Measurements from ENCODE around the gene VGLL4.

Gene VGLL4

GRCh38 chr3:11546657-11547302 lies 96.9 kb downstream of the VGLL4 start:
- DNase-seq, result no peak

GRCh38 chr3:11545186-11545851 lies 98.4 kb downstream of the VGLL4 start:
- no peak for DNase-seq

- DNase-seq, result no peak
Observed at GRCh38 chr3:11544412-11545181, 99.1 kb downstream of the VGLL4 start.

GRCh38 chr3:11543948-11544387 lies 99.7 kb downstream of the VGLL4 start:
- no peak for DNase-seq

- no peak for DNase-seq
Observed at GRCh38 chr3:11543141-11543947, 100.4 kb downstream of the VGLL4 start.

- DNase-seq, result no peak
Observed at GRCh38 chr3:11542551-11542950, 101.2 kb downstream of the VGLL4 start.

- no peak for DNase-seq
Observed at GRCh38 chr3:11541321-11542303, 102.1 kb downstream of the VGLL4 start.

- no peak for DNase-seq
Observed at GRCh38 chr3:11539677-11540076, 104.0 kb downstream of the VGLL4 start.

- DNase-seq, result no peak
Observed at GRCh38 chr3:11539218-11539617, 104.5 kb downstream of the VGLL4 start.

- DNase-seq, result no peak
Observed at GRCh38 chr3:11538581-11538980, 105.1 kb downstream of the VGLL4 start.

GRCh38 chr3:11536936-11537612 lies 106.6 kb downstream of the VGLL4 start:
- DNase-seq, result no peak

- no peak for DNase-seq
Observed at GRCh38 chr3:11536132-11536935, 107.4 kb downstream of the VGLL4 start.

- no peak for DNase-seq
Observed at GRCh38 chr3:11535243-11535960, 108.3 kb downstream of the VGLL4 start.

- no peak for DNase-seq
Observed at GRCh38 chr3:11534793-11535101, 109.0 kb downstream of the VGLL4 start.

GRCh38 chr3:11534011-11534792 lies 109.5 kb downstream of the VGLL4 start:
- no peak for DNase-seq

GRCh38 chr3:11532931-11533391 lies 110.8 kb downstream of the VGLL4 start:
- DNase-seq, result no peak

GRCh38 chr3:11530153-11530721 lies 113.5 kb downstream of the VGLL4 start:
- no peak for DNase-seq

GRCh38 chr3:11529281-11529680 lies 114.4 kb downstream of the VGLL4 start:
- no peak for DNase-seq

Data from stimulated activated naive CD4-positive, alpha-beta T cell (primary cell).